Keratinocyte (primary cell): ENCODE data around the gene PPFIA3.

ENCODE experiments used
- CTCF ChIP-seq, 3 experiments: IDR thresholded peaks in 1 of 3; conservative IDR thresholded peaks in 1 of 3; optimal IDR thresholded peaks in 1 of 3; 2 replicates in 2 of 3; 3 replicates in 1 of 3; pipeline versions ENCODE3 to v1.5.1; 2011; ENCODE audit warnings: low read length in 3 of 3, mild to moderate bottlenecking in 3 of 3, moderate library complexity in 2 of 3, control low read depth in 1 of 3, inconsistent platforms in 1 of 3; ENCODE audit not compliant: insufficient read depth in 2 of 3; ENCODE audit errors: extremely low read depth in 1 of 3
- EZH2 ChIP-seq: IDR thresholded peaks from one replicate; pipeline ENCODE4 v1.6.1; 2012; ENCODE audit warnings: inconsistent platforms, mild to moderate bottlenecking, low read length, moderate library complexity

- TF ChIP-seq CTCF (optimal IDR thresholded peaks at IDR 0.05 in 1 of 3, IDR thresholded peaks at IDR 0.05 in 1 of 3, conservative IDR thresholded peaks at IDR 0.05 in 1 of 3; ENCODE audit: extremely low read depth in 1 of 3, insufficient read depth in 2 of 3, low read length in 3 of 3) (no peak), EZH2 (no peak)
These were observed 556 bp upstream of the PPFIA3 start, which contains the start of gene C19orf73 for GRCh38 chr19:49118565-49119410.
